ENCODE results near the gene PLEKHG4B. TPM values are rescaled to one million over a fixed set of nuclear protein-coding genes. Genes with fewer than 3 reads are reported as not detected.

PLEKHG4B gene
- total RNA-seq, 4 donors from 2014 or later = 0.18 to 2.5 (median 0.19) TPM; not detected in 1

- TF ChIP-seq POLR2A (IDR thresholded peaks at IDR 0.05) = no peak
- TF ChIP-seq, protein P1, sequence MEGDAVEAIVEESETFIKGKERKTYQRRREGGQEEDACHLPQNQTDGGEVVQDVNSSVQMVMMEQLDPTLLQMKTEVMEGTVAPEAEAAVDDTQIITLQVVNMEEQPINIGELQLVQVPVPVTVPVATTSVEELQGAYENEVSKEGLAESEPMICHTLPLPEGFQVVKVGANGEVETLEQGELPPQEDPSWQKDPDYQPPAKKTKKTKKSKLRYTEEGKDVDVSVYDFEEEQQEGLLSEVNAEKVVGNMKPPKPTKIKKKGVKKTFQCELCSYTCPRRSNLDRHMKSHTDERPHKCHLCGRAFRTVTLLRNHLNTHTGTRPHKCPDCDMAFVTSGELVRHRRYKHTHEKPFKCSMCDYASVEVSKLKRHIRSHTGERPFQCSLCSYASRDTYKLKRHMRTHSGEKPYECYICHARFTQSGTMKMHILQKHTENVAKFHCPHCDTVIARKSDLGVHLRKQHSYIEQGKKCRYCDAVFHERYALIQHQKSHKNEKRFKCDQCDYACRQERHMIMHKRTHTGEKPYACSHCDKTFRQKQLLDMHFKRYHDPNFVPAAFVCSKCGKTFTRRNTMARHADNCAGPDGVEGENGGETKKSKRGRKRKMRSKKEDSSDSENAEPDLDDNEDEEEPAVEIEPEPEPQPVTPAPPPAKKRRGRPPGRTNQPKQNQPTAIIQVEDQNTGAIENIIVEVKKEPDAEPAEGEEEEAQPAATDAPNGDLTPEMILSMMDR (IDR thresholded peaks at IDR 0.05) = no peak
- H3K36me3 ChIP-seq = no peaks in the 10 kb centered on the region
- H3K4me1 ChIP-seq = no peaks in the 10 kb centered on the region
- DNase-seq = peak in 1 of 3 donors; percentile 42
- H3K9me3 ChIP-seq = no peaks in the 10 kb centered on the region
- H3K27me3 ChIP-seq = no peaks in the 10 kb centered on the region
- no peak overlapping the region for H3K4me3 ChIP-seq
- H3K27ac ChIP-seq = no peak overlapping the region
Observed at GRCh38 chr5:157126-157715, 65.3 kb downstream of the PLEKHG4B start.

- H3K27ac ChIP-seq = no peak overlapping the region
- no peak for TF ChIP-seq POLR2A (IDR thresholded peaks at IDR 0.05)
- TF ChIP-seq, protein P1 (IDR thresholded peaks at IDR 0.05) = no peak
- no peaks in the 10 kb centered on the region for H3K27me3 ChIP-seq
- H3K9me3 ChIP-seq = no peaks in the 10 kb centered on the region
- H3K4me1 ChIP-seq = no peaks in the 10 kb centered on the region
- no peaks in the 10 kb centered on the region for H3K36me3 ChIP-seq
- H3K4me3 ChIP-seq = no peak overlapping the region
- DNase-seq = peak in 1 of 3 donors; percentile 26
Observed at GRCh38 chr5:157801-158200, 65.8 kb downstream of the PLEKHG4B start.

GRCh38 chr5:158807-159447 lies 67.0 kb downstream of the PLEKHG4B start:
- no peaks in the 10 kb centered on the region for H3K9me3 ChIP-seq

DNA sequence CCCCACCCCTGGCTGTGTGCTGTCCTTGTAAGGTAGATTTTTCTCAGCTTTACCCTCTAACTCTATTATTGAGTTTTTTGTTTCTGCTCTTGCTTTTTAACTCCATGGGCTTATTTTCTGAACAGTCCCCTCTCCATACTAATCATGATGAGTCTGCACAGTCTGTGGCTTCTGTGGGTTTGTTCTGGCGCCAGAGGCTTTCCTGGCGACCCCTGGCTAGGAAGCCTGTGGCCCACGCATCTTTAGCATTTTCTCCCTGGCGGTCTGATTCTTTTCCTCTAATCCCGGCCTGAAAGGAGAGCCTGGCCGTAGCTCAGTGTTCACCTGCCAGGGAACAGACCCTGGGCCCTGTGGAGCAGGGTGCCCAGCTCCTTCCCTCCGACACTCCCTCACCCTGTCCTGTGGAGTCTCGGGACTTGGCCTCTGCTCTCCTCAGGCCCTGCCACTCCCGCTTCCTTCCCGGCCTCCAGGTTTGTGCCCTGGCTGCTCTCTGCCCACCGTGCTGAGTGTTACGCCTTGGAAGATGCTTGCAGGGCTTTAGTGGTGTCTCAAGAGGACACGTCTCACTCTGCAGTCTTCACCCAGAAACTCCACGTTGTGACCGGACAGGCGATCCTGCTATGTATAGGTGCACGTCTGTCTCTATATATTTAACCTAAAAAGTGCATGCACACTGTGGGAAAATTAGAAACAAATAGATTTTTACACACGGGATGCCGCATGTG lies 67.6 kb downstream of the PLEKHG4B start:
- peak in 2 of 3 donors; percentile 39 for DNase-seq

More at GRCh38 chr5:158807-159447, 67.0 kb downstream of the PLEKHG4B start:
- TF ChIP-seq, protein P1 (IDR thresholded peaks at IDR 0.05) = no peak
- no peak for TF ChIP-seq POLR2A (IDR thresholded peaks at IDR 0.05)
- H3K36me3 ChIP-seq = no peaks in the 10 kb centered on the region
- H3K27me3 ChIP-seq = no peaks in the 10 kb centered on the region
- no peak overlapping the region for H3K27ac ChIP-seq
- DNase-seq = no peak
- no peak overlapping the region for H3K4me3 ChIP-seq
- H3K4me1 ChIP-seq = no peaks in the 10 kb centered on the region

GRCh38 chr5:160173-160510 lies 68.2 kb downstream of the PLEKHG4B start:
- no peaks in the 10 kb centered on the region for H3K36me3 ChIP-seq
- H3K4me1 ChIP-seq = no peaks in the 10 kb centered on the region
- no peaks in the 10 kb centered on the region for H3K27me3 ChIP-seq
- TF ChIP-seq POLR2A (IDR thresholded peaks at IDR 0.05) = no peak
- TF ChIP-seq, protein P1 (IDR thresholded peaks at IDR 0.05) = no peak
- no peak overlapping the region for H3K4me3 ChIP-seq
- DNase-seq = peak in 2 of 3 donors; percentile 23 to 28
- no peak overlapping the region for H3K27ac ChIP-seq
- no peaks in the 10 kb centered on the region for H3K9me3 ChIP-seq

More for the DNA sequence above, 67.6 kb downstream of the PLEKHG4B start:
- Histone ChIP-seq H3K27me3 (no peaks in the 10 kb centered on the region), H3K9me3 (no peaks in the 10 kb centered on the region), H3K4me3 (no peak overlapping the region), H3K4me1 (no peaks in the 10 kb centered on the region), H3K27ac (no peak overlapping the region), H3K36me3 (no peaks in the 10 kb centered on the region)
- no peak for TF ChIP-seq POLR2A (IDR thresholded peaks at IDR 0.05)
- TF ChIP-seq, protein P1 (IDR thresholded peaks at IDR 0.05) = no peak
